Heart left ventricle (tissue), 16 donors: Measurements from ENCODE around the gene MYOF. TPM values are rescaled to one million over a fixed set of nuclear protein-coding genes. Genes with fewer than 3 reads are reported as not detected.

Experiments
- ATAC-seq, 4 donors: fragments of 200-7000 bp; cut with Tn5 transposase; one replicate each; pipeline ENCODE4 v1.9.1; 2020 to 2022; ENCODE audit warnings: moderate library complexity in 4 of 4, mild to moderate bottlenecking in 3 of 4, moderate number of reproducible peaks in 1 of 4
- DNase-seq, 5 donors: peaks; one replicate each; pipeline ENCODE4 v3.0.0-alpha.2; 2020
- H3K27ac ChIP-seq, 12 donors: fragments of 200-600 bp; sonication (generic) in 4 of 12; one replicate each; pipeline versions ENCODE4 v1.5.0 to v1.8.0; 2016 to 2022; ENCODE audit warnings: mild to moderate bottlenecking in 2 of 12
- H3K27me3 ChIP-seq, 9 donors: fragments of 200-600 bp; sonication (generic) in 2 of 9; one replicate each; pipeline versions ENCODE4 v1.5.1 to v1.8.0; 2016 to 2022; ENCODE audit warnings: mild to moderate bottlenecking in 3 of 9
- H3K36me3 ChIP-seq, 9 donors: fragments of 200-600 bp; sonication (generic) in 2 of 9; one replicate each; pipeline versions ENCODE4 v1.5.0 to v1.8.0; 2018 to 2022; ENCODE audit warnings: mild to moderate bottlenecking in 2 of 9
- H3K4me1 ChIP-seq, 12 donors: fragments of 200-600 bp; sonication (generic) in 4 of 12; one replicate each; pipeline versions ENCODE4 v1.5.0 to v1.8.0; 2016 to 2022; ENCODE audit warnings: mild to moderate bottlenecking in 3 of 12
- H3K4me3 ChIP-seq, 12 donors: fragments of 200-600 bp; sonication (generic) in 4 of 12; one replicate each; pipeline versions ENCODE4 v1.5.0 to v1.8.0; 2017 to 2022; ENCODE audit warnings: mild to moderate bottlenecking in 9 of 12, moderate library complexity in 4 of 12
- H3K9me3 ChIP-seq, 12 donors: fragments of 200-600 bp; sonication (generic) in 4 of 12; one replicate each; pipeline versions ENCODE4 v1.5.0 to v1.8.0; 2016 to 2022; ENCODE audit warnings: mild to moderate bottlenecking in 1 of 12
- CTCF ChIP-seq, 12 donors: fragments of 200-600 bp; sonication (generic) in 4 of 12; IDR thresholded peaks; one replicate each; pipeline versions ENCODE4 v1.5.0 to v1.8.0; 2018 to 2022; ENCODE audit warnings: antibody characterized with exemption in 12 of 12, mild to moderate bottlenecking in 5 of 12
- POLR2A ChIP-seq, 2 donors: fragments of 450-650 bp; IDR thresholded peaks; one replicate each; pipeline ENCODE4 v1.6.1; 2017; ENCODE audit warnings: antibody characterized with exemption in 2 of 2, mild to moderate bottlenecking in 2 of 2, moderate library complexity in 2 of 2
- WGBS, 4 donors: extraction: QIAGEN DNeasy Blood & Tissue Kit in 2 of 4; methylation state at CpG; one replicate each; pipeline versions ENCODE4 v1.1.5 to v1.1.7; 2013 to 2018; 5-methylcytosine and 5-hydroxymethylcytosine counted together
- intact Hi-C, 10 donors: fragments of 100-400 bp; cut with DNase I; formaldehyde crosslinking; loops; one replicate each; pipeline versions ENCODE4 v1.11.1 to v1.14.2; 2022
- polyA plus RNA-seq, 2 donors: library from polyadenylated mRNA; stranded (reverse); fragments of 200-250 nt; gene quantifications; one replicate each; pipeline ENCODE4 v1.2.3, GENCODE V29; 2013
- total RNA-seq, 9 donors: library from RNA; depleted of rRNA in 2 of 9; stranded (reverse); fragments of >200 nt in 2 of 9; fragmentation: NEBNext Ultra II Directional in 3 of 9; extraction: Animal tissue kit (Norgen Biotek cat#: 25700) in 3 of 9; gene quantifications; one replicate each; pipeline versions ENCODE4 v1.1.0 to v1.2.4, GENCODE V29; 2016 to 2023
- donor health status: ischemic (EF 13 %, LVEDD 7.1; RV severe dilation, severe dysfunction).
- donor health status: healthy with polysubstance abuse.
- donor health status: DM: no; HTN: yes; CAD: no.
- donor health status: DM: no; HTN: no; CAD: no.
- donor health status: ischemic (EF 25% LVEDD 6.9; RV normal size, moderate dysfunction).
- donor health status: ischemic (EF 25% LVEDD 5.7; RV mildly dilated, moderate dysfunction).
- donor health status: healthy.
- donor health status: DM: yes; HTN: yes; CAD: no.
- donor health status: ischemic (EF 35%, LVEDD 5.7; RV mildly dilated, moderate dysfunction).
- donor health status: nonischemic (EF 11% LVEDD 7.7; RV severe dilation, severe dysfunction).
- donor health status: DM: yes; HTN: yes; CAD: no.
- donor health status: PGD.
- donor health status: ischemic (EF 29% LVEDD 5.4; RV normal size, mild dysfunction).
- donor health status: nonischemic (EF 23%, LVEDD 6.1; RV moderate dilation, normal function).

MYOF gene
- total and polyA plus RNA-seq, 11 donors, result 13.2 to 64.5 (median 21.6) TPM

GRCh38 chr10:93509816-93510215, 27.7 kb upstream of the MYOF start:
- Histone ChIP-seq H3K4me3 (no peak overlapping the region), H3K27ac (no peak overlapping the region), H3K27me3 (no peaks in the 10 kb centered on the region), H3K4me1 (peaks cover 0 to 10% (median under 1%) of the 10 kb centered on the region in 12 donors), H3K9me3 (no peaks in the 10 kb centered on the region), H3K36me3 (no peaks in the 10 kb centered on the region)
- DNase-seq, result no peak
- no peak for TF ChIP-seq CTCF (IDR thresholded peaks at IDR 0.05)
- TF ChIP-seq POLR2A (IDR thresholded peaks at IDR 0.05), result no peak
- intact Hi-C loops, result loop anchor here in 1 of 10 donors (10.0 kb wide), 1 partner anchor 445 kb away; the partner anchor contains the start of gene CYP26C1
- WGBS, 4 donors, result 95 to 98% (median 96%) methylated on average over 8 of the region's 8 CpGs
- no peak for ATAC-seq

- Histone ChIP-seq H3K4me1 (no peaks in the 10 kb centered on the region), H3K4me3 (no peak overlapping the region), H3K36me3 (no peaks in the 10 kb centered on the region), H3K27ac (no peak overlapping the region), H3K9me3 (no peaks in the 10 kb centered on the region), H3K27me3 (no peaks in the 10 kb centered on the region)
- DNase-seq (no peak), ATAC-seq (no peak)
- WGBS, 4 donors, result 91 to 96% (median 93%) methylated on average over 2 of the region's 2 CpGs
- TF ChIP-seq CTCF (IDR thresholded peaks at IDR 0.05), result no peak
- TF ChIP-seq POLR2A (IDR thresholded peaks at IDR 0.05), result no peak
- intact Hi-C loops, result no loop called here
These were observed 22.9 kb upstream of the MYOF start for GRCh38 chr10:93505075-93505474.

- no peak overlapping the region for H3K4me3 ChIP-seq
- 34 to 48% (median 40%) methylated on average over 6 of the region's 6 CpGs for WGBS, 4 donors
- TF ChIP-seq CTCF (IDR thresholded peaks at IDR 0.05), result no peak
- TF ChIP-seq POLR2A (IDR thresholded peaks at IDR 0.05), result no peak
- H3K4me1 ChIP-seq, result peaks cover 0 to 6% (median 0%) of the 10 kb centered on the region in 12 donors
- intact Hi-C loops, result no loop called here
- H3K27ac ChIP-seq, result no peak overlapping the region
- no peaks in the 10 kb centered on the region for H3K9me3 ChIP-seq
- DNase-seq (no peak), ATAC-seq (no peak)
- H3K27me3 ChIP-seq, result no peaks in the 10 kb centered on the region
- H3K36me3 ChIP-seq, result no peaks in the 10 kb centered on the region
These were observed 20.9 kb upstream of the MYOF start for GRCh38 chr10:93503075-93503474.

GRCh38 chr10:93501650-93502049, 19.5 kb upstream of the MYOF start:
- Histone ChIP-seq H3K4me1 (peaks cover 0 to 8% (median 2%) of the 10 kb centered on the region in 12 donors), H3K9me3 (no peaks in the 10 kb centered on the region), H3K27me3 (no peaks in the 10 kb centered on the region), H3K27ac (no peak overlapping the region), H3K4me3 (no peak overlapping the region), H3K36me3 (no peaks in the 10 kb centered on the region)
- no peak for ATAC-seq
- TF ChIP-seq CTCF (IDR thresholded peaks at IDR 0.05) (no peak), POLR2A (IDR thresholded peaks at IDR 0.05) (no peak)
- no peak for DNase-seq
- intact Hi-C loops, result no loop called here
